ENCODE data around the gene PGAM1. TPM values are rescaled to one million over a fixed set of nuclear protein-coding genes. Genes with fewer than 3 reads are reported as not detected.

The PGAM1 gene
- total and polyA plus RNA-seq, 2 of the 13 experiments (the other 11 are each of a cell fraction or from before 2014, with no cell fraction given) = 354 to 483 TPM

DNA sequence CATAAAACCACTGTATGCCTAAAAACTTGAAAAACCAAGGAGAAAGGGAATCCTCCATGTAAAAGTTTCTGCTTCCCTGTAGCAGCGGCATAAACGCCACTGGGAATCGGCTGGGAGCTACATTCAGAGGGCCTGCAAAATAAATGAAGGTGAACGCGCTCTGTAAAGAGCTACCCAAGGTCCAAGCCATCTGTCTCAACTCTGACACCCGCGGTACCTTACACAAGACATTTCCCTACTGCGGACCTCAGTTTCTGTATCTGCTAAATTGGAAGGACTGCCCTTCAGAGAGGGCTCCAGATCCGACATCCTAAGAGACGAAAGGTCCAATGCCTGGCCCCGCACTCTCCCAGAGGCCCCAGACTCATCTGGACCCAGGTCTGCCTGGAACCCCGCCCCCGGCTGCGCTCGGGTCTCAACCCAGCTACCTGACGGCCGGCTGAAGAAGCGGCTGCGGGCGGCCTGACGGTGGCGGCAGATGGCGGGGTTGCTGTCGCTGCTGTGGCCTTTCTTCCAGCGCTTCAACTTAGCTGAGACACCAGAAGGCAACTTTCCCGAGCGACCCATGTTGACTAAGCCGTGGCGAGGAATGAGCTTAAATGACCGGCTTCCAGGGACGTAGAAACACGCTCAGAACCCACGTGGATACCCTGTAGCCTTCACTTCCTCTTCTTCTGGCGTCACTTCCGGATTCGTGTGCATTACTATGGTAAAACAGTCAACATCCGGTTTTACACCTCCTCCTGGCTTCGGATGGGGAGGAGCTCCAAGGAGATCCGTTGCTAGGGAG, 25.1 kb upstream of the PGAM1 start, which contains the start of gene RRP12 (continued):
- TF ChIP-seq, protein P1, sequence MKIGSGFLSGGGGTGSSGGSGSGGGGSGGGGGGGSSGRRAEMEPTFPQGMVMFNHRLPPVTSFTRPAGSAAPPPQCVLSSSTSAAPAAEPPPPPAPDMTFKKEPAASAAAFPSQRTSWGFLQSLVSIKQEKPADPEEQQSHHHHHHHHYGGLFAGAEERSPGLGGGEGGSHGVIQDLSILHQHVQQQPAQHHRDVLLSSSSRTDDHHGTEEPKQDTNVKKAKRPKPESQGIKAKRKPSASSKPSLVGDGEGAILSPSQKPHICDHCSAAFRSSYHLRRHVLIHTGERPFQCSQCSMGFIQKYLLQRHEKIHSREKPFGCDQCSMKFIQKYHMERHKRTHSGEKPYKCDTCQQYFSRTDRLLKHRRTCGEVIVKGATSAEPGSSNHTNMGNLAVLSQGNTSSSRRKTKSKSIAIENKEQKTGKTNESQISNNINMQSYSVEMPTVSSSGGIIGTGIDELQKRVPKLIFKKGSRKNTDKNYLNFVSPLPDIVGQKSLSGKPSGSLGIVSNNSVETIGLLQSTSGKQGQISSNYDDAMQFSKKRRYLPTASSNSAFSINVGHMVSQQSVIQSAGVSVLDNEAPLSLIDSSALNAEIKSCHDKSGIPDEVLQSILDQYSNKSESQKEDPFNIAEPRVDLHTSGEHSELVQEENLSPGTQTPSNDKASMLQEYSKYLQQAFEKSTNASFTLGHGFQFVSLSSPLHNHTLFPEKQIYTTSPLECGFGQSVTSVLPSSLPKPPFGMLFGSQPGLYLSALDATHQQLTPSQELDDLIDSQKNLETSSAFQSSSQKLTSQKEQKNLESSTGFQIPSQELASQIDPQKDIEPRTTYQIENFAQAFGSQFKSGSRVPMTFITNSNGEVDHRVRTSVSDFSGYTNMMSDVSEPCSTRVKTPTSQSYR (CRISPR knock-in tag; IDR thresholded peaks at IDR 0.05; ENCODE audit: borderline replicate concordance) = 0 out of 2 replicates have a peak, but pooled peaks have one; percentile 23
- TF ChIP-seq ZNF678 (CRISPR knock-in tag; IDR thresholded peaks at IDR 0.05) (no peak), ELF1 (CRISPR knock-in tag; IDR thresholded peaks at IDR 0.05) (peak; percentile 89), SRSF1 (optimal IDR thresholded peaks at IDR 0.05; ENCODE audit: low read depth, low read length) (no peak), HINFP (CRISPR knock-in tag; IDR thresholded peaks at IDR 0.05; ENCODE audit: low read depth) (no peak), ZSCAN21 (CRISPR knock-in tag; IDR thresholded peaks at IDR 0.05; ENCODE audit: borderline replicate concordance) (no peak), ZNF3 (CRISPR knock-in tag; IDR thresholded peaks at IDR 0.05) (no peak), PBX2 (CRISPR knock-in tag; IDR thresholded peaks at IDR 0.05) (no peak), SKI (IDR thresholded peaks at IDR 0.05; ENCODE audit: partially characterized antibody) (no peak), ZNF160 (CRISPR knock-in tag; IDR thresholded peaks at IDR 0.05) (no peak), ZNF761 (CRISPR knock-in tag; conservative IDR thresholded peaks at IDR 0.05) (no peak), ZNF672 (CRISPR knock-in tag; IDR thresholded peaks at IDR 0.05) (no peak), ADNP (CRISPR knock-in tag; IDR thresholded peaks at IDR 0.05) (no peak), NRL (CRISPR knock-in tag; IDR thresholded peaks at IDR 0.05; ENCODE audit: borderline replicate concordance) (0 out of 2 replicates have a peak, but pooled peaks have one; percentile 35), MAZ (IDR thresholded peaks at IDR 0.05; ENCODE audit: borderline replicate concordance, low read depth, low read length) (no peak), MAZ (CRISPR knock-in tag; IDR thresholded peaks at IDR 0.05; ENCODE audit: low read depth) (no peak), ZNF230 (CRISPR knock-in tag; IDR thresholded peaks at IDR 0.05) (no peak), ZNF367 (CRISPR knock-in tag; IDR thresholded peaks at IDR 0.05; ENCODE audit: borderline replicate concordance) (no peak), ZNF34 (CRISPR knock-in tag; IDR thresholded peaks at IDR 0.05; ENCODE audit: borderline replicate concordance) (no peak), ZNF737 (CRISPR knock-in tag; IDR thresholded peaks at IDR 0.05; ENCODE audit: borderline replicate concordance) (no peak), XRCC5 (optimal IDR thresholded peaks at IDR 0.05; ENCODE audit: low read length) (no peak), ARNT (IDR thresholded peaks at IDR 0.05) (no peak), ZNF75D (CRISPR knock-in tag; IDR thresholded peaks at IDR 0.05; ENCODE audit: borderline replicate concordance) (no peak)
- TF ChIP-seq, protein P2, sequence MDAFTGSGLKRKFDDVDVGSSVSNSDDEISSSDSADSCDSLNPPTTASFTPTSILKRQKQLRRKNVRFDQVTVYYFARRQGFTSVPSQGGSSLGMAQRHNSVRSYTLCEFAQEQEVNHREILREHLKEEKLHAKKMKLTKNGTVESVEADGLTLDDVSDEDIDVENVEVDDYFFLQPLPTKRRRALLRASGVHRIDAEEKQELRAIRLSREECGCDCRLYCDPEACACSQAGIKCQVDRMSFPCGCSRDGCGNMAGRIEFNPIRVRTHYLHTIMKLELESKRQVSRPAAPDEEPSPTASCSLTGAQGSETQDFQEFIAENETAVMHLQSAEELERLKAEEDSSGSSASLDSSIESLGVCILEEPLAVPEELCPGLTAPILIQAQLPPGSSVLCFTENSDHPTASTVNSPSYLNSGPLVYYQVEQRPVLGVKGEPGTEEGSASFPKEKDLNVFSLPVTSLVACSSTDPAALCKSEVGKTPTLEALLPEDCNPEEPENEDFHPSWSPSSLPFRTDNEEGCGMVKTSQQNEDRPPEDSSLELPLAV (CRISPR knock-in tag; conservative IDR thresholded peaks at IDR 0.05; ENCODE audit: low read depth) = no peak

Data from HepG2 (cell line).